ENCODE data around the gene MAPK8. TPM values are rescaled to one million over a fixed set of nuclear protein-coding genes. Genes with fewer than 3 reads are reported as not detected.

MAPK8 gene
- polyA plus RNA-seq, 1 experiment, result 75.6 TPM

- Histone ChIP-seq H3K27ac (ENCODE audit: low read depth, low read length) (no peak overlapping the region), H3K27me3 (ENCODE audit: control insufficient read depth, insufficient read depth, low read length) (no peaks in the 10 kb centered on the region), H3K9me3 (ENCODE audit: control insufficient read depth, insufficient read depth, low read length) (no peaks in the 10 kb centered on the region), H3K4me3 (ENCODE audit: low read depth, low read length) (no peak overlapping the region)
- CTCF ChIA-PET, result interaction anchor here (0.7 to 3.2 kb wide), 44 partner anchors 10 to 292 kb away, joined by 3 to 117 read pairs (median 4); no protein-coding TSS in a partner anchor
- peak; percentile 51 for DNase-seq (ENCODE audit: low read depth, low spot score)
- POLR2A ChIA-PET, result interaction anchor here (0.7 to 1.0 kb wide), 3 partner anchors 81 to 292 kb away, joined by 3 to 10 read pairs (median 4); no protein-coding TSS in a partner anchor
- peak; percentile 80 for TF ChIP-seq CTCF (IDR thresholded peaks at IDR 0.05; ENCODE audit: low read depth, low read length)
Observed at GRCh38 chr10:48363617-48364355, 57.3 kb downstream of the MAPK8 start.

GRCh38 chr10:48364659-48365405 lies 58.4 kb downstream of the MAPK8 start:
- peak; percentile 8 for DNase-seq (ENCODE audit: low read depth, low spot score)
- TF ChIP-seq CTCF (IDR thresholded peaks at IDR 0.05; ENCODE audit: low read depth, low read length), result no peak
- ChIA-PET POLR2A (interaction anchor here (0.9 to 1.0 kb wide), 2 partner anchors 80 to 291 kb away, joined by 4 to 10 read pairs; no protein-coding TSS in a partner anchor), CTCF (interaction anchor here (0.7 to 3.2 kb wide), 31 partner anchors 9 to 291 kb away, joined by 3 to 117 read pairs (median 4); no protein-coding TSS in a partner anchor)
- Histone ChIP-seq H3K9me3 (ENCODE audit: control insufficient read depth, insufficient read depth, low read length) (no peaks in the 10 kb centered on the region), H3K27me3 (ENCODE audit: control insufficient read depth, insufficient read depth, low read length) (no peaks in the 10 kb centered on the region), H3K4me3 (ENCODE audit: low read depth, low read length) (no peak overlapping the region), H3K27ac (ENCODE audit: low read depth, low read length) (no peak overlapping the region)

GRCh38 chr10:48365668-48366067 lies 59.2 kb downstream of the MAPK8 start:
- H3K4me3 ChIP-seq (ENCODE audit: low read depth, low read length), result no peak overlapping the region
- CTCF ChIA-PET, result interaction anchor here (1.2 to 2.9 kb wide), 3 partner anchors 139 to 292 kb away, joined by 4 to 30 read pairs (median 5); no protein-coding TSS in a partner anchor

GRCh38 chr10:48366261-48366660 lies 59.8 kb downstream of the MAPK8 start:
- ChIA-PET POLR2A (no interaction called here), CTCF (interaction anchor here (1.2 to 2.9 kb wide), 5 partner anchors 59 to 292 kb away, joined by 4 to 30 read pairs (median 5); no protein-coding TSS in a partner anchor)
- no peak overlapping the region for H3K27ac ChIP-seq (ENCODE audit: low read depth, low read length)
- DNase-seq (ENCODE audit: low read depth, low spot score), result no peak
- no peaks in the 10 kb centered on the region for H3K9me3 ChIP-seq (ENCODE audit: control insufficient read depth, insufficient read depth, low read length)
- H3K4me3 ChIP-seq (ENCODE audit: low read depth, low read length), result no peak overlapping the region
- no peak for TF ChIP-seq CTCF (IDR thresholded peaks at IDR 0.05; ENCODE audit: low read depth, low read length)
- no peaks in the 10 kb centered on the region for H3K27me3 ChIP-seq (ENCODE audit: control insufficient read depth, insufficient read depth, low read length)

More at GRCh38 chr10:48365668-48366067, 59.2 kb downstream of the MAPK8 start:
- POLR2A ChIA-PET, result no interaction called here
- no peak for TF ChIP-seq CTCF (IDR thresholded peaks at IDR 0.05; ENCODE audit: low read depth, low read length)
- Histone ChIP-seq H3K27ac (ENCODE audit: low read depth, low read length) (no peak overlapping the region), H3K27me3 (ENCODE audit: control insufficient read depth, insufficient read depth, low read length) (no peaks in the 10 kb centered on the region), H3K9me3 (ENCODE audit: control insufficient read depth, insufficient read depth, low read length) (no peaks in the 10 kb centered on the region)
- DNase-seq (ENCODE audit: low read depth, low spot score), result no peak

Measured in AG04450 (cell line).